Neuronal stem cell (in vitro differentiated cells): Measurements from ENCODE around the gene CD1C.

Experiments used
- DNase-seq: peaks from one replicate; pipeline ENCODE4 v3.0.0-alpha.2; 2013; ENCODE audit warnings: low spot score
- H2AFZ ChIP-seq: one replicate; pipeline ENCODE4 v1.6.1; 2013; ENCODE audit warnings: mild to moderate bottlenecking, low read length, inconsistent platforms
- H2AK5ac ChIP-seq: 2 replicates; pipeline ENCODE4 v1.6.1; 2013; ENCODE audit warnings: low read depth, mild to moderate bottlenecking, inconsistent platforms, low read length, moderate library complexity, mixed read lengths
- H2BK120ac ChIP-seq: 2 replicates; pipeline ENCODE4 v1.6.1; 2013; ENCODE audit warnings: low read depth, mild to moderate bottlenecking, inconsistent platforms, low read length, moderate library complexity, mixed read lengths
- H2BK12ac ChIP-seq: one replicate; pipeline ENCODE4 v1.6.1; 2013; ENCODE audit warnings: low read length, inconsistent platforms
- H2BK15ac ChIP-seq: 2 replicates; pipeline ENCODE4 v1.6.1; 2013; ENCODE audit warnings: mild to moderate bottlenecking, low read length, inconsistent platforms, mixed read lengths
- H2BK5ac ChIP-seq: one replicate; pipeline ENCODE4 v1.6.1; 2013; ENCODE audit warnings: inconsistent platforms, mild to moderate bottlenecking, low read length, moderate library complexity
- H3K14ac ChIP-seq: one replicate; pipeline ENCODE4 v1.6.1; 2013; ENCODE audit warnings: low read length, inconsistent platforms
- H3K18ac ChIP-seq: 2 replicates; pipeline ENCODE4 v1.6.1; 2013; ENCODE audit warnings: low read length, inconsistent platforms
- H3K23ac ChIP-seq: 2 replicates; pipeline ENCODE4 v1.6.1; 2013; ENCODE audit warnings: low read depth, mild to moderate bottlenecking, mixed read lengths, low read length, inconsistent platforms; ENCODE audit not compliant: poor library complexity
- H3K27ac ChIP-seq: replicated peaks from 3 replicates; pipeline ENCODE4 v1.5.1; 2013; ENCODE audit warnings: low read length, inconsistent platforms
- H3K27me3 ChIP-seq, 3 experiments: 2 replicates each; pipeline ENCODE4 v1.6.1; 2013; ENCODE audit warnings: low read length in 3 of 3, mild to moderate bottlenecking in 2 of 3, inconsistent platforms in 1 of 3, low read depth in 1 of 3, mixed read lengths in 1 of 3, moderate library complexity in 1 of 3; ENCODE audit not compliant: control insufficient read depth in 3 of 3, insufficient read depth in 3 of 3
- H3K36me3 ChIP-seq, 2 donors: replicated peaks in 1 of 2; 2 replicates each; pipeline ENCODE4 v1.6.1; 2013; ENCODE audit warnings: low read length in 2 of 2; ENCODE audit not compliant: control insufficient read depth in 2 of 2, insufficient read depth in 2 of 2
- H3K4ac ChIP-seq: 2 replicates; pipeline ENCODE4 v1.6.1; 2013; ENCODE audit warnings: inconsistent platforms, mild to moderate bottlenecking, low read length, moderate library complexity
- H3K4me1 ChIP-seq, 2 donors: 1 replicate in 1 of 2; 2 replicates in 1 of 2; pipeline ENCODE4 v1.6.1; 2013; ENCODE audit warnings: low read length in 2 of 2, low read depth in 1 of 2; ENCODE audit not compliant: control insufficient read depth in 2 of 2, insufficient read depth in 1 of 2
- H3K4me2 ChIP-seq: one replicate; pipeline ENCODE4 v1.6.1; 2013; ENCODE audit warnings: mild to moderate bottlenecking, low read length, inconsistent platforms; ENCODE audit not compliant: insufficient read depth, poor library complexity, severe bottlenecking
- H3K4me3 ChIP-seq, 2 donors: 2 replicates each; pipeline ENCODE4 v1.5.1; 2013; ENCODE audit warnings: low read length in 2 of 2, mild to moderate bottlenecking in 2 of 2, inconsistent platforms in 1 of 2, moderate library complexity in 1 of 2
- H3K79me1 ChIP-seq: one replicate; pipeline ENCODE4 v1.6.1; 2013; ENCODE audit warnings: low read depth, mild to moderate bottlenecking, inconsistent platforms, low read length, moderate library complexity
- H3K9ac ChIP-seq: one replicate; pipeline ENCODE4 v1.6.1; 2013; ENCODE audit warnings: mild to moderate bottlenecking, low read depth, low read length, inconsistent platforms; ENCODE audit not compliant: poor library complexity
- H3K9me3 ChIP-seq, 2 donors: replicated peaks in 1 of 2; 2 replicates each; pipeline versions ENCODE3 to v1.6.1; 2013; ENCODE audit warnings: low read length in 2 of 2, mild to moderate bottlenecking in 2 of 2, inconsistent platforms in 1 of 2, low read depth in 1 of 2, mixed read lengths in 1 of 2, moderate library complexity in 1 of 2; ENCODE audit not compliant: control insufficient read depth in 2 of 2, insufficient read depth in 1 of 2
- H4K8ac ChIP-seq: one replicate; pipeline ENCODE4 v1.6.1; 2013; ENCODE audit warnings: low read depth, mild to moderate bottlenecking, inconsistent platforms, low read length, moderate library complexity
- H4K91ac ChIP-seq: one replicate; pipeline ENCODE4 v1.6.1; 2013; ENCODE audit warnings: low read length, low read depth, mild to moderate bottlenecking, inconsistent platforms; ENCODE audit not compliant: poor library complexity
- WGBS, 2 donors: extraction: QIAGEN DNeasy Blood & Tissue Kit; methylation state at CpG; one replicate each; pipeline ENCODE4 v1.1.7; 2013; ENCODE audit warnings: missing lambda C conversion rate in 2 of 2, mixed read lengths in 1 of 2; ENCODE audit not compliant: insufficient read length in 2 of 2, insufficient replicate concordance in 1 of 2; ENCODE audit errors: extremely low coverage in 2 of 2; 5-methylcytosine and 5-hydroxymethylcytosine counted together

Gene CD1C

GRCh38 chr1:158328426-158328825, 38.7 kb downstream of the CD1C start:
- H3K14ac ChIP-seq = no peak overlapping the region
- no peak overlapping the region for H3K23ac ChIP-seq
- H3K4me3 ChIP-seq = no peak overlapping the region
- no peak overlapping the region for H4K8ac ChIP-seq
- no peak overlapping the region for H4K91ac ChIP-seq
- H3K9me3 ChIP-seq = no peaks in the 10 kb centered on the region
- H2AK5ac ChIP-seq = no peak overlapping the region
- no peak overlapping the region for H3K27ac ChIP-seq
- no peaks in the 10 kb centered on the region for H3K27me3 ChIP-seq
- no peak overlapping the region for H3K4me2 ChIP-seq
- WGBS, 2 donors = 100% methylated on average over 1 of the region's 3 CpGs; no CpG with 5 or more reads in 1 of the 2 donors
- H2AFZ ChIP-seq = no peak overlapping the region
- H3K79me1 ChIP-seq = no peaks in the 10 kb centered on the region
- no peak for DNase-seq
- H2BK15ac ChIP-seq = no peak overlapping the region
- no peak overlapping the region for H2BK12ac ChIP-seq
- H3K4me1 ChIP-seq = no peaks in the 10 kb centered on the region
- no peaks in the 10 kb centered on the region for H3K36me3 ChIP-seq
- H2BK5ac ChIP-seq = no peak overlapping the region
- H3K4ac ChIP-seq = no peak overlapping the region
- H2BK120ac ChIP-seq = no peak overlapping the region
- H3K9ac ChIP-seq = no peak overlapping the region
- no peak overlapping the region for H3K18ac ChIP-seq

- Histone ChIP-seq H2BK15ac (no peak overlapping the region), H3K4me2 (no peak overlapping the region), H3K23ac (no peak overlapping the region), H3K27me3 (no peaks in the 10 kb centered on the region), H3K27ac (no peak overlapping the region), H2AFZ (no peak overlapping the region), H2BK12ac (no peak overlapping the region), H2BK120ac (no peak overlapping the region), H3K4me3 (no peak overlapping the region), H3K4me1 (no peaks in the 10 kb centered on the region), H3K14ac (no peak overlapping the region), H2BK5ac (no peak overlapping the region), H4K91ac (no peak overlapping the region), H4K8ac (no peak overlapping the region), H3K18ac (no peak overlapping the region), H3K36me3 (no peaks in the 10 kb centered on the region), H2AK5ac (no peak overlapping the region), H3K9me3 (no peaks in the 10 kb centered on the region), H3K4ac (no peak overlapping the region), H3K79me1 (no peaks in the 10 kb centered on the region), H3K9ac (no peak overlapping the region)
- no peak for DNase-seq
- no CpG with 5 or more reads among the region's 7 CpGs for WGBS, 2 donors
Measured at GRCh38 chr1:158329300-158329699, 39.6 kb downstream of the CD1C start.

GRCh38 chr1:158329733-158330132, 40.0 kb downstream of the CD1C start:
- Histone ChIP-seq H3K4me2 (no peak overlapping the region), H4K91ac (no peak overlapping the region), H3K36me3 (no peaks in the 10 kb centered on the region), H3K79me1 (no peaks in the 10 kb centered on the region), H2BK120ac (no peak overlapping the region), H2BK12ac (no peak overlapping the region), H2BK15ac (no peak overlapping the region), H2BK5ac (no peak overlapping the region), H2AK5ac (no peak overlapping the region), H2AFZ (no peak overlapping the region), H3K27ac (no peak overlapping the region), H3K4ac (no peak overlapping the region), H3K23ac (no peak overlapping the region), H3K9me3 (no peaks in the 10 kb centered on the region), H3K27me3 (no peaks in the 10 kb centered on the region), H3K14ac (no peak overlapping the region), H3K4me3 (no peak overlapping the region), H4K8ac (no peak overlapping the region), H3K9ac (no peak overlapping the region), H3K4me1 (no peaks in the 10 kb centered on the region), H3K18ac (no peak overlapping the region)
- WGBS, 2 donors = no CpG with 5 or more reads among the region's 3 CpGs
- no peak for DNase-seq

- Histone ChIP-seq H3K9me3 (no peaks in the 10 kb centered on the region), H3K9ac (no peak overlapping the region), H2AFZ (no peak overlapping the region), H3K4me3 (no peak overlapping the region), H2AK5ac (no peak overlapping the region), H3K18ac (no peak overlapping the region), H3K79me1 (no peaks in the 10 kb centered on the region), H2BK120ac (no peak overlapping the region), H3K27ac (no peak overlapping the region), H3K14ac (no peak overlapping the region), H3K4me2 (no peak overlapping the region), H4K8ac (no peak overlapping the region), H3K27me3 (no peaks in the 10 kb centered on the region), H2BK5ac (no peak overlapping the region), H3K4ac (no peak overlapping the region), H3K36me3 (no peaks in the 10 kb centered on the region), H2BK15ac (no peak overlapping the region), H2BK12ac (no peak overlapping the region), H3K4me1 (no peaks in the 10 kb centered on the region), H3K23ac (no peak overlapping the region), H4K91ac (no peak overlapping the region)
- no CpG with 5 or more reads among the region's 11 CpGs for WGBS, 2 donors
- DNase-seq = no peak
Measured at GRCh38 chr1:158330391-158331105, 40.8 kb downstream of the CD1C start.
